IMR-90 (cell line): ENCODE results near the gene DPPA3. TPM values are rescaled to one million over a fixed set of nuclear protein-coding genes. Genes with fewer than 3 reads are reported as not detected.
"Not testable (repeated sequence)": the region's sequence is repeated elsewhere in the genome, so short reads cannot be mapped to it uniquely, and the experiment has no call there.

Experiments
- ATAC-seq: fragments of 200-7000 bp; cut with Tn5 transposase; 2 replicates; pipeline ENCODE4 v1.9.1; 2020; ENCODE audit warnings: low read depth, mild to moderate bottlenecking, moderate library complexity
- BruUV-seq: library from RNA; stranded (reverse); fragments of 400-500 nt; replicated peaks from 2 replicates; lab custom pipeline; 2021; lab: Mats Ljungman, UMichigan
- CTCF ChIA-PET: fragments of 300-600 bp; formaldehyde crosslinking; extraction: SDS; loops from one replicate; lab custom pipeline; 2021; ENCODE audit warnings: antibody characterized with exemption; lab: Yijun Ruan, JAX
- POLR2A ChIA-PET: fragments of 300-600 bp; sonication (Branson Sonifier 250); formaldehyde crosslinking; loops from one replicate; lab custom pipeline; 2022; ENCODE audit warnings: antibody characterized with exemption; ENCODE audit not compliant: unreplicated experiment; lab: Charles Lee
- DNase-seq: peaks from one replicate; pipeline ENCODE4 v3.0.0; 2013
- H2AFZ ChIP-seq: replicated peaks from 2 replicates; pipeline ENCODE3; 2013; ENCODE audit warnings: low read length, mild to moderate bottlenecking; ENCODE audit not compliant: poor library complexity
- H2AK5ac ChIP-seq: 2 replicates; pipeline ENCODE4 v1.6.1; 2013; ENCODE audit warnings: low read depth, low read length, inconsistent platforms
- H2AK9ac ChIP-seq: replicated peaks from 2 replicates; pipeline ENCODE3; 2013; ENCODE audit warnings: mild to moderate bottlenecking, low read depth, low read length, moderate library complexity; ENCODE audit not compliant: poor library complexity
- H2BK120ac ChIP-seq: 2 replicates; pipeline ENCODE4 v1.6.1; 2013; ENCODE audit warnings: low read depth, low read length, inconsistent platforms
- H2BK15ac ChIP-seq: 3 replicates; pipeline ENCODE4 v1.6.1; 2013; ENCODE audit warnings: low read depth, low read length, inconsistent platforms
- H2BK20ac ChIP-seq: 2 replicates; pipeline ENCODE4 v1.6.1; 2013; ENCODE audit warnings: low read depth, mild to moderate bottlenecking, inconsistent platforms, low read length, moderate library complexity
- H2BK5ac ChIP-seq: 2 replicates; pipeline ENCODE4 v1.6.1; 2013; ENCODE audit warnings: mild to moderate bottlenecking, low read depth, low read length, inconsistent platforms; ENCODE audit not compliant: poor library complexity, severe bottlenecking
- H3K14ac ChIP-seq: replicated peaks from 2 replicates; pipeline ENCODE4 v1.6.1; 2013; ENCODE audit warnings: low read depth, low read length, inconsistent platforms
- H3K18ac ChIP-seq: 2 replicates; pipeline ENCODE4 v1.6.1; 2013; ENCODE audit warnings: low read depth, low read length, control low read depth
- H3K23ac ChIP-seq: 2 replicates; pipeline ENCODE4 v1.6.1; 2013; ENCODE audit warnings: low read depth, low read length, inconsistent platforms
- H3K27ac ChIP-seq: 2 replicates; pipeline ENCODE4 v1.5.1; 2013; ENCODE audit warnings: mild to moderate bottlenecking, control low read depth, low read length; ENCODE audit not compliant: insufficient read depth
- H3K27me3 ChIP-seq: 2 replicates; pipeline ENCODE4 v1.6.1; 2013; ENCODE audit warnings: low read length; ENCODE audit not compliant: control insufficient read depth, insufficient read depth
- H3K36me3 ChIP-seq: 2 replicates; pipeline ENCODE4 v1.6.1; 2013; ENCODE audit warnings: low read length, mixed read lengths; ENCODE audit not compliant: control insufficient read depth, insufficient read depth
- H3K4ac ChIP-seq: 2 replicates; pipeline ENCODE4 v1.6.1; 2013; ENCODE audit warnings: low read depth, low read length, inconsistent platforms
- H3K4me1 ChIP-seq: 2 replicates; pipeline ENCODE4 v1.6.1; 2013; ENCODE audit warnings: low read length, mixed read lengths; ENCODE audit not compliant: control insufficient read depth, insufficient read depth
- H3K4me2 ChIP-seq: 2 replicates; pipeline ENCODE4 v1.6.1; 2013; ENCODE audit warnings: low read depth, mild to moderate bottlenecking, control low read depth, low read length, moderate library complexity
- H3K4me3 ChIP-seq: 2 replicates; pipeline ENCODE4 v1.5.1; 2013; ENCODE audit warnings: low read depth, mild to moderate bottlenecking, control low read depth, low read length, moderate library complexity; ENCODE audit not compliant: insufficient read depth
- H3K56ac ChIP-seq: 2 replicates; pipeline ENCODE4 v1.6.1; 2013; ENCODE audit warnings: low read length, inconsistent platforms; ENCODE audit not compliant: insufficient read depth; ENCODE audit errors: extremely low read depth
- H3K79me1 ChIP-seq, 2 experiments: 2 replicates each; pipeline ENCODE4 v1.6.1; 2013; ENCODE audit warnings: low read length in 2 of 2, inconsistent platforms in 1 of 2, low read depth in 1 of 2
- H3K9ac ChIP-seq: 2 replicates; pipeline ENCODE4 v1.6.1; 2013; ENCODE audit warnings: low read depth, low read length, control low read depth
- H3K9me1 ChIP-seq: 2 replicates; pipeline ENCODE4 v1.6.1; 2013; ENCODE audit warnings: low read length, inconsistent platforms; ENCODE audit not compliant: insufficient read depth
- H3K9me3 ChIP-seq: 2 replicates; pipeline ENCODE4 v1.6.1; 2013; ENCODE audit warnings: low read length; ENCODE audit not compliant: control insufficient read depth, insufficient read depth
- H4K20me1 ChIP-seq: 2 replicates; pipeline ENCODE4 v1.6.1; 2013; ENCODE audit warnings: low read length, inconsistent platforms; ENCODE audit not compliant: insufficient read depth
- H4K5ac ChIP-seq: 2 replicates; pipeline ENCODE4 v1.6.1; 2013; ENCODE audit warnings: mild to moderate bottlenecking, low read depth, low read length, control low read depth
- H4K8ac ChIP-seq, 2 experiments: 2 replicates each; pipeline ENCODE4 v1.6.1; 2013; ENCODE audit warnings: low read depth in 2 of 2, low read length in 2 of 2, control low read depth in 1 of 2, inconsistent platforms in 1 of 2
- H4K91ac ChIP-seq: 2 replicates; pipeline ENCODE4 v1.6.1; 2013; ENCODE audit warnings: low read depth, low read length, inconsistent platforms; ENCODE audit not compliant: insufficient read depth
- WGBS, 2 experiments: methylation state at CpG; one replicate each; pipeline versions ENCODE4 v1.1.5 to v1.1.7; 2013; ENCODE audit warnings: missing lambda C conversion rate in 2 of 2; ENCODE audit not compliant: insufficient read length in 1 of 2; ENCODE audit errors: extremely low coverage in 2 of 2; 5-methylcytosine and 5-hydroxymethylcytosine counted together
- dilution Hi-C: fragments of 300-500 bp; cut with HindIII; formaldehyde crosslinking; loops from one replicate; pipeline ENCODE4 v1.14.3; 2018; ENCODE audit warnings: low sequenced_read_pairs; ENCODE audit not compliant: unreplicated experiment
- in situ Hi-C: fragments of 300-500 bp; cut with MboI; formaldehyde crosslinking; loops from 3 replicates; pipeline ENCODE4 v1.14.3; 2019; ENCODE audit warnings: low sequenced_read_pairs, inconsistent platforms, mixed read lengths
- intact Hi-C: fragments of 100-400 bp; cut with micrococcal nuclease; formaldehyde crosslinking; loops from 2 replicates; pipeline ENCODE4 v1.10.0; 2022
- polyA plus RNA-seq, 3 experiments: library from polyadenylated mRNA; depleted of rRNA; stranded (reverse); fragments of >200 nt; gene quantifications; 2 replicates each; pipeline ENCODE4 v1.2.3, GENCODE V29; 2012; ENCODE audit warnings: low replicate concordance in 1 of 3
- total RNA-seq: library from RNA; depleted of rRNA; stranded (reverse); fragments of >200 nt; gene quantifications from 2 replicates; pipeline ENCODE4 v1.2.3, GENCODE V29; 2012

The DPPA3 gene
- total and polyA plus RNA-seq, 2 of the 4 experiments (the other 2 are of a cell fraction), result not detected

DNA sequence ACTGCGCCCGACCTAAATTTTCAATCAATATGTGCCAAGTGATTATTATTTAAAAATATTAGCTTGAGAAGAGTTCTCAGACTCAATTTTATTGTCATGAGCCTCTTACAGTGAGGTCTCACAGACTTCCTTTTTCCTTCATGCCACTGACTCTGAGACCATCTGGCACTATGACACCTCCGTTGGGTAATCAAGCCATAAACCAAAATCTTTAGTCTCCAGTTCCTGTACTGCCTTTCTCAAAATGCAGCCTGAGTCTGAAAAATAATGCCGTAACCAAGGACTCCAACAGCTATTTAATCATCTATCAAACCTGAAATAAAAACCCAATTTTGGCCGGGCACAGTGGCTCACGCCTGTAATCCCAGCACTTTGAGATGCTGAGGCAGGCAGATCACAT is 35.8 kb upstream of the DPPA3 start:
- 57% methylated on average over 1 of the region's 6 CpGs; no CpG with 5 or more reads in 1 of the 2 experiments for WGBS, 2 experiments
- H4K20me1 ChIP-seq, ATAC-seq, H2AFZ ChIP-seq, H3K4ac ChIP-seq, POLR2A ChIA-PET, H2BK120ac ChIP-seq, H3K27ac ChIP-seq, H3K4me2 ChIP-seq, H3K36me3 ChIP-seq, H3K9me3 ChIP-seq, H2BK15ac ChIP-seq, H2AK5ac ChIP-seq, H3K9me1 ChIP-seq, H3K4me3 ChIP-seq, H3K9ac ChIP-seq, dilution Hi-C loops, H4K5ac ChIP-seq, H3K18ac ChIP-seq, H3K56ac ChIP-seq, H4K91ac ChIP-seq, BruUV-seq, H4K8ac ChIP-seq, H3K4me1 ChIP-seq, H2BK5ac ChIP-seq, DNase-seq, intact Hi-C loops, H3K79me1 ChIP-seq, H2AK9ac ChIP-seq, in situ Hi-C loops, H3K14ac ChIP-seq, H3K27me3 ChIP-seq, H2BK20ac ChIP-seq, H3K23ac ChIP-seq: not testable (repeated sequence)
- CTCF ChIA-PET, result interaction anchor here (1.6 kb wide), 1 partner anchor 130 kb away, joined by 9 read pairs; no protein-coding TSS in a partner anchor
